Epithelial cell of esophagus (primary cell): ENCODE measurements around the gene KIF26B.

Source experiments
- DNase-seq: peaks from one replicate; pipeline ENCODE4 v3.0.0; 2010; ENCODE audit warnings: low read depth
- H3K4me3 ChIP-seq: 2 replicates; pipeline ENCODE4 v1.5.1; 2011; ENCODE audit warnings: mild to moderate bottlenecking, low read length, control low read depth
- CTCF ChIP-seq: IDR thresholded peaks from 2 replicates; pipeline ENCODE4 v1.5.1; 2011; ENCODE audit warnings: low read depth, mild to moderate bottlenecking, low read length, control low read depth, inconsistent platforms; ENCODE audit not compliant: insufficient read depth; ENCODE audit errors: missing control alignments

KIF26B gene

GRCh38 chr1:245412306-245412705 lies 257.5 kb downstream of the KIF26B start:
- no peak for TF ChIP-seq CTCF
- no peak overlapping the region for H3K4me3 ChIP-seq
- DNase-seq, result no peak

- TF ChIP-seq CTCF, result no peak
- DNase-seq, result no peak
These were observed 262.0 kb downstream of the KIF26B start for GRCh38 chr1:245416781-245417180.

GRCh38 chr1:245418077-245418476 lies 263.3 kb downstream of the KIF26B start:
- TF ChIP-seq CTCF, result no peak

More at GRCh38 chr1:245416781-245417180, 262.0 kb downstream of the KIF26B start:
- H3K4me3 ChIP-seq, result no peak overlapping the region

GRCh38 chr1:245419461-245419978 lies 264.7 kb downstream of the KIF26B start:
- no peak for DNase-seq
- H3K4me3 ChIP-seq, result no peak overlapping the region
- TF ChIP-seq CTCF, result no peak

More at GRCh38 chr1:245418077-245418476, 263.3 kb downstream of the KIF26B start:
- DNase-seq, result no peak
- H3K4me3 ChIP-seq, result no peak overlapping the region

GRCh38 chr1:245419989-245420388 lies 265.2 kb downstream of the KIF26B start:
- no peak overlapping the region for H3K4me3 ChIP-seq
- TF ChIP-seq CTCF, result no peak
- no peak for DNase-seq

GRCh38 chr1:245420926-245421325 lies 266.1 kb downstream of the KIF26B start:
- no peak for DNase-seq
- H3K4me3 ChIP-seq, result no peak overlapping the region

More at GRCh38 chr1:245420926-245421325, 266.1 kb downstream of the KIF26B start:
- TF ChIP-seq CTCF, result no peak
